Measurements from ENCODE around the gene SLC35E3.

GRCh38 chr12:68773582-68773981 is 27.6 kb downstream of the SLC35E3 start:
- TF ChIP-seq FOXA1 (IDR thresholded peaks at IDR 0.05) (no peak), ELF4 (IDR thresholded peaks at IDR 0.05) (no peak), HDGF (IDR thresholded peaks at IDR 0.05; ENCODE audit: borderline replicate concordance) (no peak), NFRKB (IDR thresholded peaks at IDR 0.05) (no peak), SP1 (IDR thresholded peaks at IDR 0.05) (no peak)

All from HEK293T (cell line).